Measurements from ENCODE around the gene PPP1R27. TPM values are rescaled to one million over a fixed set of nuclear protein-coding genes. Genes with fewer than 3 reads are reported as not detected.

The PPP1R27 gene
- total RNA-seq, 2 donors from 2014 or later, result not detected

DNA sequence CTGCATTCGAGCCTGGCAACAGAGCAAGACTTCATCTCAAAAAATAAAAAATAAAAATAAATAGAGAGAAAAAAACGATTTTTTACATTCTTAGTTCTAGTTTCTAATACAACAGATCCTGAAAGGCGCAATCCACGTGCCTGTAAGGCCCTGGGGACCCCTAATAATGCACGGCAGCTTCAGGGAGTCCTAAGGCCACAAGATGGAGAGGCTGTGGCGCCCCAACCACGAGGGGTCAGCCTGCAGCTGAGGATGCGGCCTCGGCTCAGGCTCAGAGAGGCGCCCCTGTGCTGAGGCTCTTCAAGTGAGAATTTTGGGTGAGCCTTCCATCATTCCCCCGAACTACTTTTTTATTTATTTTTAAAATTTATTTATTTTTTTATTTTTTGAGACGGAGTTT lies 14.6 kb upstream of the PPP1R27 start:
- Histone ChIP-seq H3K4me3 (no peak overlapping the region), H3K4me1 (peaks cover 21% of the 10 kb centered on the region), H3K27ac (no peak overlapping the region), H3K27me3 (no peaks in the 10 kb centered on the region), H3K36me3 (replicated peaks in 1 of 2; ENCODE audit: insufficient read depth in 1 of 2, low read depth in 2 of 2) (peaks cover 37 to 52% of the 10 kb centered on the region in 2 donors), H3K9me3 (no peaks in the 10 kb centered on the region)
- TF ChIP-seq CTCF (IDR thresholded peaks at IDR 0.05), result no peak
- no peak for TF ChIP-seq POLR2A (IDR thresholded peaks at IDR 0.05)
- intact Hi-C loops (cut with DNase I), result no loop called here
- DNase-seq (no peak), ATAC-seq (no peak)
- WGBS, 2 donors, result 88 to 90% methylated on average over 12 of the region's 12 CpGs

- intact Hi-C loops (cut with DNase I), result no loop called here
- Histone ChIP-seq H3K4me3 (no peak overlapping the region), H3K36me3 (replicated peaks in 1 of 2; ENCODE audit: insufficient read depth in 1 of 2, low read depth in 2 of 2) (peaks cover 47 to 53% of the 10 kb centered on the region in 2 donors), H3K27me3 (no peaks in the 10 kb centered on the region), H3K4me1 (peaks cover 26% of the 10 kb centered on the region), H3K9me3 (no peaks in the 10 kb centered on the region), H3K27ac (peak overlapping the region in 2 of 4 donors; percentile 14 to 27)
- peak in 1 of 4 donors; percentile 42 for DNase-seq
- no peak for TF ChIP-seq CTCF (IDR thresholded peaks at IDR 0.05)
- TF ChIP-seq POLR2A (IDR thresholded peaks at IDR 0.05), result no peak
- WGBS, 2 donors, result 58 to 64% methylated on average over 11 to 24 of the region's 24 CpGs
- ATAC-seq, result no peak
These were observed 12.2 kb upstream of the PPP1R27 start for GRCh38 chr17:81846743-81847689.

DNA sequence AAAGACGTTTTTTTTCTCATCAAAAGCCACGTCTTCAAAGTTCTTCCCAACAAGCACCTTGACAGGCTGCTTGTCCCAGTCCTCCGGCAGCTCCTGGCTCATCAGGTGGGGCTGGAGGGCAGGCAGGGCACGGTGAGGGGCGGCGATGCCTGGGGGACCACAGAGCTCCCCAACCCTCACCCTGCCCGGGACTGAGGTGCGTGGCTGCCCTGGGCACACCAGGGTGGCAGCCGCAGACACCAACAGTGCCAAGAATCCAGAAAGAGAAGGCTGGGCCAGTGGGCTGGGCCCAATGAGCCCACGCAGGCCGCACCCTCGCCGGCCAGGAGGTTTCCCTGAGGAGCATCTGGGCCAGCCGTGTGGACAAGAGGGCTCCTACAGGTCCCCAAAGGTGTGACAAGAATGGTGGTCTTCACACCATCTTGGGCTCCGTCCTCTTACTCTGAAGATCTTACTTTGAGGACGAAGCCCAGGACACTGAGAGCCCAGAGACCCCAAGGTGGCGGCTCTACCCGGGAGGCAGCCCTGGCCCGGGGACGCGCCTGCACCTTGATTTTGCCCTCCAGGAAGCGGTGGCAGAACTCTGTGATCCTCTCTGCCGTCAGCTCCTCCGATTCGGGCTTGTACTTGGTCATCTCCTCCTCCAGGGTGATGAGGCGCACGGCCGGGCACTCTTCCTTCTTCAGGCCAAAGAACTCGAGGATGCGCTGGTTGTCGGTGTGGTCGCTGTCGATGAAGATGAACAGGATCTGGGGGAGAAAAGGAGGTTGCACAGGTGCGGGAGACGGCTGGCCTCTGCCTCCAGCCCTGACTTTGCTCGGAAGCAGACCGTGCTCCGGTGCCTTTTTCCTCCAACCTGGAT lies 11.3 kb upstream of the PPP1R27 start:
- no peaks in the 10 kb centered on the region for H3K27me3 ChIP-seq
- TF ChIP-seq POLR2A (IDR thresholded peaks at IDR 0.05), result no peak
- no peak for TF ChIP-seq CTCF (IDR thresholded peaks at IDR 0.05)
- no peak for ATAC-seq
- intact Hi-C loops (cut with DNase I), result no loop called here
- DNase-seq, result no peak
- no peaks in the 10 kb centered on the region for H3K9me3 ChIP-seq
- H3K4me1 ChIP-seq, result peaks cover 35% of the 10 kb centered on the region
- no peak overlapping the region for H3K4me3 ChIP-seq
- peaks cover 42 to 46% of the 10 kb centered on the region in 2 donors for H3K36me3 ChIP-seq (replicated peaks in 1 of 2; ENCODE audit: insufficient read depth in 1 of 2, low read depth in 2 of 2)
- H3K27ac ChIP-seq, result peak overlapping the region in 2 of 4 donors; percentile 14 to 27
- 84 to 86% methylated on average over 21 to 38 of the region's 38 CpGs for WGBS, 2 donors

DNA sequence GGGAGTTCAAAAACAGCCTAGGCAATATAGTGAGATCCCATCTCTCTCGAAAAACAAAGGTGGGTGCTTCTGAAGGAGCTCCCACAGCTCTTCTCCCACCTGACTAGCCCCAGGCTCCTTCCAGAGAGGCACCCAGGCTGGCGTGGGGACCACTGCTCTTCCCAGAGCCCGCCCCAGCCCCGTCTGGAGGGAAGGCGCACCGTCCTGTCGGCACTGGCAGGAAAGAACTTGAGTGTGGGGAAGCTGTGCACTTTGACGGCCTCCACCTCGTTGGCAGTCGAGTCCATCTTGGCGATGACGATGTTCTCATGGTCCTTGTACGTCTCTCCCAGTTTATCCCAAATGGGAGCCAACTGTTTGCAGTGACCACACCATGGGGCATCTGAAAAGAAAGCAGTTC lies 10.5 kb upstream of the PPP1R27 start:
- Histone ChIP-seq H3K27ac (peak overlapping the region in 1 of 4 donors; percentile 27), H3K27me3 (no peaks in the 10 kb centered on the region), H3K9me3 (no peaks in the 10 kb centered on the region), H3K4me1 (peaks cover 40% of the 10 kb centered on the region), H3K36me3 (replicated peaks in 1 of 2; ENCODE audit: insufficient read depth in 1 of 2, low read depth in 2 of 2) (peaks cover 42% of the 10 kb centered on the region in 2 donors), H3K4me3 (no peak overlapping the region)
- intact Hi-C loops (cut with DNase I), result no loop called here
- no peak for DNase-seq
- no peak for ATAC-seq
- TF ChIP-seq POLR2A (IDR thresholded peaks at IDR 0.05) (no peak), CTCF (IDR thresholded peaks at IDR 0.05) (no peak)
- 85 to 88% methylated on average over 11 to 13 of the region's 13 CpGs for WGBS, 2 donors

All from body of pancreas (tissue), 4 donors.